ENCODE results near the gene GLTP.

DNA sequence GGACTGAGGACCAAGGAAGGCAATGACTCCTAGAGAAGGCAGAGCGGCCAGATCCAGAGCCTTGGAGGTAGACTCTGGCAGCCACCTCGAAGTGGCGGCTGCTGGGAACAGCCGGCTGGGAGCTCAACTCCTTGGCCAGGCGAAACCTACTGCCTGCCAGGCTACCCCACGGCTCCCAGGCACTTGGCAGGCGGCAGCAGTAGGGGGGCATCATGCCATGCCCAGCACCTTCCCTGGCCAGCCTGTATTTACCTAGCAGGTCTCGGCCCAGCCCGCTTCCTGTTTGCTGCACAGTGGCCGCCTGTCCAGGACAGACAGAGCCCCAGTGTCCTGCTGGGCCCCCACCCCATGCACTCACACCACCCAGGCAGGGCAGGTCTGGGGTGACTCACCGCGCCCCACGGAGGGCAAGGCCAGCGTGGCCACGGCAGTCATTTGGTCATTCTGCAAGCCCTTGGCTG is 57.4 kb downstream of the GLTP start:
- TF ChIP-seq ETV6 (CRISPR knock-in tag; conservative IDR thresholded peaks at IDR 0.05) (no peak), SMAD3 (CRISPR knock-in tag; IDR thresholded peaks at IDR 0.05) (no peak), DPF2 (CRISPR knock-in tag; IDR thresholded peaks at IDR 0.05; ENCODE audit: borderline replicate concordance, low read depth) (peak; percentile 88), POLR2A (IDR thresholded peaks at IDR 0.05; ENCODE audit: insufficient read depth in 1 of 2, low read depth in 2 of 2, low read length in 2 of 2) (no peak), ZNF777 (CRISPR knock-in tag; IDR thresholded peaks at IDR 0.05) (no peak), ZBTB7B (CRISPR knock-in tag; IDR thresholded peaks at IDR 0.05) (0 out of 2 replicates have a peak, but pooled peaks have one; percentile 22)
- TF ChIP-seq, protein P1, sequence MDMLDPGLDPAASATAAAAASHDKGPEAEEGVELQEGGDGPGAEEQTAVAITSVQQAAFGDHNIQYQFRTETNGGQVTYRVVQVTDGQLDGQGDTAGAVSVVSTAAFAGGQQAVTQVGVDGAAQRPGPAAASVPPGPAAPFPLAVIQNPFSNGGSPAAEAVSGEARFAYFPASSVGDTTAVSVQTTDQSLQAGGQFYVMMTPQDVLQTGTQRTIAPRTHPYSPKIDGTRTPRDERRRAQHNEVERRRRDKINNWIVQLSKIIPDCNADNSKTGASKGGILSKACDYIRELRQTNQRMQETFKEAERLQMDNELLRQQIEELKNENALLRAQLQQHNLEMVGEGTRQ (IDR thresholded peaks at IDR 0.05; ENCODE audit: low read depth, low read length) = no peak
- TF ChIP-seq, protein P1 (CRISPR knock-in tag; IDR thresholded peaks at IDR 0.05; ENCODE audit: borderline replicate concordance) = no peak
- TF ChIP-seq, protein P2, sequence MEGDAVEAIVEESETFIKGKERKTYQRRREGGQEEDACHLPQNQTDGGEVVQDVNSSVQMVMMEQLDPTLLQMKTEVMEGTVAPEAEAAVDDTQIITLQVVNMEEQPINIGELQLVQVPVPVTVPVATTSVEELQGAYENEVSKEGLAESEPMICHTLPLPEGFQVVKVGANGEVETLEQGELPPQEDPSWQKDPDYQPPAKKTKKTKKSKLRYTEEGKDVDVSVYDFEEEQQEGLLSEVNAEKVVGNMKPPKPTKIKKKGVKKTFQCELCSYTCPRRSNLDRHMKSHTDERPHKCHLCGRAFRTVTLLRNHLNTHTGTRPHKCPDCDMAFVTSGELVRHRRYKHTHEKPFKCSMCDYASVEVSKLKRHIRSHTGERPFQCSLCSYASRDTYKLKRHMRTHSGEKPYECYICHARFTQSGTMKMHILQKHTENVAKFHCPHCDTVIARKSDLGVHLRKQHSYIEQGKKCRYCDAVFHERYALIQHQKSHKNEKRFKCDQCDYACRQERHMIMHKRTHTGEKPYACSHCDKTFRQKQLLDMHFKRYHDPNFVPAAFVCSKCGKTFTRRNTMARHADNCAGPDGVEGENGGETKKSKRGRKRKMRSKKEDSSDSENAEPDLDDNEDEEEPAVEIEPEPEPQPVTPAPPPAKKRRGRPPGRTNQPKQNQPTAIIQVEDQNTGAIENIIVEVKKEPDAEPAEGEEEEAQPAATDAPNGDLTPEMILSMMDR (CRISPR knock-in tag; IDR thresholded peaks at IDR 0.05) = peak; percentile 32
- TF ChIP-seq, protein P3, sequence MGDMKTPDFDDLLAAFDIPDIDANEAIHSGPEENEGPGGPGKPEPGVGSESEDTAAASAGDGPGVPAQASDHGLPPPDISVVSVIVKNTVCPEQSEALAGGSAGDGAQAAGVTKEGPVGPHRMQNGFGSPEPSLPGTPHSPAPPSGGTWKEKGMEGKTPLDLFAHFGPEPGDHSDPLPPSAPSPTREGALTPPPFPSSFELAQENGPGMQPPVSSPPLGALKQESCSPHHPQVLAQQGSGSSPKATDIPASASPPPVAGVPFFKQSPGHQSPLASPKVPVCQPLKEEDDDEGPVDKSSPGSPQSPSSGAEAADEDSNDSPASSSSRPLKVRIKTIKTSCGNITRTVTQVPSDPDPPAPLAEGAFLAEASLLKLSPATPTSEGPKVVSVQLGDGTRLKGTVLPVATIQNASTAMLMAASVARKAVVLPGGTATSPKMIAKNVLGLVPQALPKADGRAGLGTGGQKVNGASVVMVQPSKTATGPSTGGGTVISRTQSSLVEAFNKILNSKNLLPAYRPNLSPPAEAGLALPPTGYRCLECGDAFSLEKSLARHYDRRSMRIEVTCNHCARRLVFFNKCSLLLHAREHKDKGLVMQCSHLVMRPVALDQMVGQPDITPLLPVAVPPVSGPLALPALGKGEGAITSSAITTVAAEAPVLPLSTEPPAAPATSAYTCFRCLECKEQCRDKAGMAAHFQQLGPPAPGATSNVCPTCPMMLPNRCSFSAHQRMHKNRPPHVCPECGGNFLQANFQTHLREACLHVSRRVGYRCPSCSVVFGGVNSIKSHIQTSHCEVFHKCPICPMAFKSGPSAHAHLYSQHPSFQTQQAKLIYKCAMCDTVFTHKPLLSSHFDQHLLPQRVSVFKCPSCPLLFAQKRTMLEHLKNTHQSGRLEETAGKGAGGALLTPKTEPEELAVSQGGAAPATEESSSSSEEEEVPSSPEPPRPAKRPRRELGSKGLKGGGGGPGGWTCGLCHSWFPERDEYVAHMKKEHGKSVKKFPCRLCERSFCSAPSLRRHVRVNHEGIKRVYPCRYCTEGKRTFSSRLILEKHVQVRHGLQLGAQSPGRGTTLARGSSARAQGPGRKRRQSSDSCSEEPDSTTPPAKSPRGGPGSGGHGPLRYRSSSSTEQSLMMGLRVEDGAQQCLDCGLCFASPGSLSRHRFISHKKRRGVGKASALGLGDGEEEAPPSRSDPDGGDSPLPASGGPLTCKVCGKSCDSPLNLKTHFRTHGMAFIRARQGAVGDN (CRISPR knock-in tag; IDR thresholded peaks at IDR 0.05) = peak; percentile 89
- TF ChIP-seq, protein P4, sequence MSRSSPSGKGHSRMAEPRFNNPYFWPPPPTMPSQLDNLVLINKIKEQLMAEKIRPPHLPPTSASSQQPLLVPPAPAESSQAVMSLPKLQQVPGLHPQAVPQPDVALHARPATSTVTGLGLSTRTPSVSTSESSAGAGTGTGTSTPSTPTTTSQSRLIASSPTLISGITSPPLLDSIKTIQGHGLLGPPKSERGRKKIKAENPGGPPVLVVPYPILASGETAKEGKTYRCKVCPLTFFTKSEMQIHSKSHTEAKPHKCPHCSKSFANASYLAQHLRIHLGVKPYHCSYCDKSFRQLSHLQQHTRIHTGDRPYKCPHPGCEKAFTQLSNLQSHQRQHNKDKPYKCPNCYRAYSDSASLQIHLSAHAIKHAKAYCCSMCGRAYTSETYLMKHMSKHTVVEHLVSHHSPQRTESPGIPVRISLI (CRISPR knock-in tag; IDR thresholded peaks at IDR 0.05; ENCODE audit: borderline replicate concordance) = no peak
